WTC11 (cell line): ENCODE data around the gene ABHD16A. TPM values are rescaled to one million over a fixed set of nuclear protein-coding genes. Genes with fewer than 3 reads are reported as not detected.

Experiments used
- ATF2 ChIP-seq: sonication (generic); formaldehyde crosslinking; IDR thresholded peaks from 2 replicates; pipeline ENCODE4 v1.8.1; 2022; ENCODE audit warnings: low read depth, missing genetic modification reagents, borderline replicate concordance
- ATF6 ChIP-seq: sonication (generic); formaldehyde crosslinking; IDR thresholded peaks from 2 replicates; pipeline ENCODE4 v1.8.1; 2023; ENCODE audit warnings: mild to moderate bottlenecking, missing genetic modification reagents
- CBFB ChIP-seq: sonication (generic); formaldehyde crosslinking; IDR thresholded peaks from 2 replicates; pipeline ENCODE4 v1.8.1; 2022; ENCODE audit warnings: mild to moderate bottlenecking, low read depth, missing genetic modification reagents
- CTCF ChIP-seq: fragments of 200-600 bp; IDR thresholded peaks from 2 replicates; pipeline ENCODE4 v1.8.0; 2022; ENCODE audit warnings: antibody characterized with exemption
- E2F5 ChIP-seq: sonication (generic); formaldehyde crosslinking; IDR thresholded peaks from 2 replicates; pipeline ENCODE4 v1.8.1; 2022; ENCODE audit warnings: mild to moderate bottlenecking, moderate library complexity, missing genetic modification reagents
- EMX1 ChIP-seq: fragments of 250-450 bp; sonication (Bioruptor Pico); IDR thresholded peaks from 2 replicates; pipeline ENCODE4 v1.8.0; 2021; ENCODE audit warnings: mild to moderate bottlenecking
- ESRRA ChIP-seq: sonication (generic); formaldehyde crosslinking; IDR thresholded peaks from 2 replicates; pipeline ENCODE4 v1.8.1; 2022; ENCODE audit warnings: mild to moderate bottlenecking, missing genetic modification reagents, borderline replicate concordance
- ETV6 ChIP-seq: sonication (generic); formaldehyde crosslinking; IDR thresholded peaks from 2 replicates; pipeline ENCODE4 v1.8.1; 2022; ENCODE audit warnings: mild to moderate bottlenecking, missing genetic modification reagents
- GABPB1 ChIP-seq: sonication (generic); formaldehyde crosslinking; IDR thresholded peaks from 2 replicates; pipeline ENCODE4 v1.8.1; 2023; ENCODE audit warnings: mild to moderate bottlenecking, missing genetic modification reagents
- GTF2I ChIP-seq: fragments of 250-450 bp; sonication (Bioruptor Pico); conservative IDR thresholded peaks from 2 replicates; pipeline ENCODE4 v1.4.0; 2021; ENCODE audit warnings: mild to moderate bottlenecking
- HMGXB4 ChIP-seq: sonication (generic); formaldehyde crosslinking; IDR thresholded peaks from 2 replicates; pipeline ENCODE4 v1.8.1; 2023; ENCODE audit warnings: mild to moderate bottlenecking, moderate library complexity, missing genetic modification reagents
- NFYB ChIP-seq: sonication (generic); formaldehyde crosslinking; conservative IDR thresholded peaks from 2 replicates; pipeline ENCODE4 v1.8.0; 2022; ENCODE audit warnings: low read depth, missing genetic modification reagents
- PRRX2 ChIP-seq: fragments of 250-450 bp; sonication (Bioruptor Pico); IDR thresholded peaks from 2 replicates; pipeline ENCODE4 v1.8.0; 2021; ENCODE audit warnings: mild to moderate bottlenecking
- RORB ChIP-seq: fragments of 250-450 bp; sonication (Bioruptor Pico); IDR thresholded peaks from 2 replicates; pipeline ENCODE4 v1.9.0; 2021; ENCODE audit warnings: mild to moderate bottlenecking
- SMAD4 ChIP-seq: sonication (generic); formaldehyde crosslinking; IDR thresholded peaks from 2 replicates; pipeline ENCODE4 v1.8.0; 2022; ENCODE audit warnings: mild to moderate bottlenecking, missing genetic modification reagents
- SOX15 ChIP-seq: fragments of 250-450 bp; sonication (Bioruptor Pico); IDR thresholded peaks from 2 replicates; pipeline ENCODE4 v1.9.0; 2021; ENCODE audit warnings: mild to moderate bottlenecking
- SP1 ChIP-seq: sonication (generic); formaldehyde crosslinking; conservative IDR thresholded peaks from 2 replicates; pipeline ENCODE4 v1.8.1; 2022; ENCODE audit warnings: missing genetic modification reagents
- TEAD1 ChIP-seq: sonication (generic); formaldehyde crosslinking; IDR thresholded peaks from 2 replicates; pipeline ENCODE4 v1.8.0; 2022; ENCODE audit warnings: mild to moderate bottlenecking, missing genetic modification reagents
- TEAD4 ChIP-seq: sonication (generic); formaldehyde crosslinking; IDR thresholded peaks from 2 replicates; pipeline ENCODE4 v1.8.0; 2022; ENCODE audit warnings: mild to moderate bottlenecking, missing genetic modification reagents
- ZMAT4 ChIP-seq: fragments of 250-450 bp; sonication (Bioruptor Pico); IDR thresholded peaks from 2 replicates; pipeline ENCODE4 v1.9.0; 2021; ENCODE audit warnings: mild to moderate bottlenecking
- ZNF263 ChIP-seq: sonication (generic); formaldehyde crosslinking; IDR thresholded peaks from 2 replicates; pipeline ENCODE4 v1.8.1; 2022; ENCODE audit warnings: low read depth, mild to moderate bottlenecking, moderate library complexity, missing genetic modification reagents
- ZNF281 ChIP-seq: sonication (generic); formaldehyde crosslinking; IDR thresholded peaks from 2 replicates; pipeline ENCODE4 v1.8.0; 2023; ENCODE audit warnings: mild to moderate bottlenecking, missing genetic modification reagents
- total RNA-seq: library from RNA; stranded (reverse); gene quantifications from 3 replicates; pipeline ENCODE4 v1.2.3, GENCODE V29; 2021
- TF ChIP-seq, protein P1 (sequence below): sonication (generic); formaldehyde crosslinking; IDR thresholded peaks from 2 replicates; pipeline ENCODE4 v1.8.0; 2022; ENCODE audit warnings: mild to moderate bottlenecking, missing genetic modification reagents
- TF ChIP-seq, protein P2 (sequence below): sonication (generic); formaldehyde crosslinking; conservative IDR thresholded peaks from 2 replicates; pipeline ENCODE4 v1.8.1; 2022; ENCODE audit warnings: mild to moderate bottlenecking, missing genetic modification reagents
- TF ChIP-seq, protein P3 (sequence below): fragments of 250-450 bp; sonication (Bioruptor Pico); conservative IDR thresholded peaks from 2 replicates; pipeline ENCODE4 v1.9.0; 2021; ENCODE audit warnings: mild to moderate bottlenecking

The ABHD16A gene
- total RNA-seq, 1 experiment from 2014 or later = 28.6 TPM

DNA sequence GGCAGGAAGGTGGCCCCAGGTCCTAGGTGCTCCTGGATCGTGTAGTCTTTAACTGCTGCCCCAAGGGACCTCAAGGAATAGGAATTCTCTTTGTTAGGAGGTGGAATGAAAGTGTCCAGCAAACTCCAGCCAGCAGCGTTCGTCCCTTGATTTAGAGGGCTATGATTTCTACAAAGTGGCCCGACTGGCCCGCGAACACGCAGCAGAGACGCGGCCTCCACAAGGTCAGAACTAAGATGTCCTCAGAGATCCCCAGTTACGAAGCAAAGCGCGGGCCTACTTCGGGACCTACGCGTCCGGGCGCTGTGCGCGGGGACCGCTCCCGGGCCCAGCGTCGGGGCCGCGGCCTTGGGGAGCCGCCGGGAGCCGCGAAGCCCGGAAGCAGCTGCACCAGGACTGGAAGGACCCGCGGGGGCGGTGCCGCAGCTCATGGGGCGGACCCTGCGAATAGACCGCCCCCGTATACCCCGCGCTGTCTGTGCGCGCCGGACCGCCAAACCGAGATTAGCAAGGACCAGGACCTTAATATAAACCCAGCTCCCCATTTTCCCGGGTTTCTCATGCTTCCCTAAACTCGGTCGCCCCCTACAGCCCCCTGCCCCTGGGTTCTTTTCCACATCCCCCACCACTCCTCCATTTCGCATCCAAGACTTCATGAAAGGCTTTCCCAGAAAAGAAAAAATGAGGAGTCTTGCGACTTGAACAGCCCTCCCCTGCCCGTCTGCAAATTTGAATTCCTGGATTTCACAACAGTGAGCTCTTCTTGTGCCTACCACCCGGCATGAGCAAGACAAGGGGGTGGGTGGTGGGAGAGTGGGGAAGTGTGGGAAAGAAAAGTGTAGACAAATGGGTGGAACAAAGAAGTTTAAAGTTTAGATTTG is 42.5 kb downstream of the ABHD16A start, which contains the start of gene C6orf47 (continued):
- TF ChIP-seq, protein P1, sequence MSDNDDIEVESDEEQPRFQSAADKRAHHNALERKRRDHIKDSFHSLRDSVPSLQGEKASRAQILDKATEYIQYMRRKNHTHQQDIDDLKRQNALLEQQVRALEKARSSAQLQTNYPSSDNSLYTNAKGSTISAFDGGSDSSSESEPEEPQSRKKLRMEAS (CRISPR knock-in tag) = peak; percentile 63; the same call in 1 of the 2 replicates
- no peak for TF ChIP-seq RORB (CRISPR knock-in tag)
- no peak for TF ChIP-seq SOX15 (CRISPR knock-in tag)
- peak; percentile 79; the same call in 1 of the 2 replicates for TF ChIP-seq GABPB1
- peak; percentile 85; the same call in 1 of the 2 replicates for TF ChIP-seq EMX1 (CRISPR knock-in tag)
- TF ChIP-seq, protein P2, sequence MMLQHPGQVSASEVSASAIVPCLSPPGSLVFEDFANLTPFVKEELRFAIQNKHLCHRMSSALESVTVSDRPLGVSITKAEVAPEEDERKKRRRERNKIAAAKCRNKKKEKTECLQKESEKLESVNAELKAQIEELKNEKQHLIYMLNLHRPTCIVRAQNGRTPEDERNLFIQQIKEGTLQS (CRISPR knock-in tag) = no peak
- peak; percentile 83 for TF ChIP-seq HMGXB4 (CRISPR knock-in tag)
- TF ChIP-seq ESRRA (CRISPR knock-in tag) = peak; percentile 86
- no peak for TF ChIP-seq CTCF
- TF ChIP-seq ZMAT4 = peak; percentile 72
- peak; percentile 53; the same call in 1 of the 2 replicates for TF ChIP-seq ETV6 (CRISPR knock-in tag)
- TF ChIP-seq ATF2 (CRISPR knock-in tag) = no peak
- TF ChIP-seq SMAD4 = no peak
- TF ChIP-seq PRRX2 (CRISPR knock-in tag) = peak; percentile 89
- TF ChIP-seq GTF2I (CRISPR knock-in tag) = no peak
- peak; percentile 75 for TF ChIP-seq SP1 (CRISPR knock-in tag)
- TF ChIP-seq TEAD4 = no peak
- no peak for TF ChIP-seq ZNF263 (CRISPR knock-in tag)
- no peak for TF ChIP-seq ATF6 (CRISPR knock-in tag)
- TF ChIP-seq ZNF281 = no peak
- TF ChIP-seq CBFB (CRISPR knock-in tag) = no peak
- peak; percentile 85 for TF ChIP-seq E2F5 (CRISPR knock-in tag)
- TF ChIP-seq TEAD1 (CRISPR knock-in tag) = peak; percentile 53; the same call in 1 of the 2 replicates
- TF ChIP-seq NFYB (CRISPR knock-in tag) = no peak
- TF ChIP-seq, protein P3, sequence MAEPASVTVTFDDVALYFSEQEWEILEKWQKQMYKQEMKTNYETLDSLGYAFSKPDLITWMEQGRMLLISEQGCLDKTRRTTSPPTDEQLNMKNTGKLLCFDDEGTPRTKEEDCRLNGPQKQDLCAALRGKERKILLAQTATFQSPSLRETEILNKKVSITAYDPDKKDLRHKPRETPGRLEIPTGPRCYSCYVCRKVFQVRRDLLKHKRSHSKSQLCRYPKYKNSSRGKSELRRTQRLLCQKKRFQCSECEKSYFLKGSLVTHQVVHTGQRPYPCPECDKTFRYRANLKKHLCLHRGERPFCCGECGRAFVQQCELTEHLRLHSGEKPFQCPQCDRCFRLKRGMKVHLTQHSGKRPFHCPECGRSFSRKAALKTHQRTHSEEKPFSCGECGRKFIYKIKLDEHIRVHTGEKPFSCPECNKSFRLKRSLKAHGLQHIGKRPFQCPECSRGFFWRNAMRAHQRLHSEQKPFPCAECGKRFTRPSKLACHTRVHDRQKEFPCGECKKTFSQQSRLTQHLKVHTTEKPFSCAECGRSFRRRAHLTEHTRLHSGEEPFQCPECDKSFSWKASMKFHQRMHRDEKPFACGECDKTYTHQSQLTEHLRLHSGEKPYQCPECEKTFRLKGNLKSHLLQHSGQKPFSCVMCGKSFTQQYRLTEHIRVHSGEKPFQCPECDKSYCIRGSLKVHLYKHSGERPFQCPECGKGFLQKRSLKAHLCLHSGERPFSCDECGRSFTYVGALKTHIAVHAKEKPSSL = 0 out of 2 replicates have a peak, but pooled peaks have one; percentile 58
